Measurements from ENCODE around the gene DOCK2. TPM values are rescaled to one million over a fixed set of nuclear protein-coding genes. Genes with fewer than 3 reads are reported as not detected.

Gene DOCK2
- polyA plus RNA-seq, 2 of the 4 experiments (the other 2 are of a cell fraction), result 2.1 to 4.6 TPM

- no peaks in the 10 kb centered on the region for H3K9me3 ChIP-seq
- ChIA-PET CTCF (interaction anchor here (0.6 to 1.3 kb wide), 2 partner anchors 76 to 209 kb away, joined by 3 read pairs; partner anchors contain the start of gene INSYN2B), POLR2A (no interaction called here)
- ATAC-seq (no peak), DNase-seq (ENCODE audit: low read depth in 1 of 2, low spot score in 1 of 2) (no peak), FAIRE-seq (no peak)
- H3K27ac ChIP-seq, result no peak overlapping the region
- no peak overlapping the region for H3K4me2 ChIP-seq
- TF ChIP-seq SREBF2 (IDR thresholded peaks at IDR 0.05) (no peak), GATA3 (IDR thresholded peaks at IDR 0.05; ENCODE audit: borderline replicate concordance) (no peak), JUNB (IDR thresholded peaks at IDR 0.05) (no peak), EHMT2 (IDR thresholded peaks at IDR 0.05; ENCODE audit: low read depth) (no peak), PBX3 (IDR thresholded peaks at IDR 0.05) (no peak), ZFP36 (IDR thresholded peaks at IDR 0.05; ENCODE audit: borderline replicate concordance, partially characterized antibody) (no peak), KDM5A (IDR thresholded peaks at IDR 0.05) (no peak), RCOR1 (IDR thresholded peaks at IDR 0.05; ENCODE audit: low read depth, low read length) (no peak), RNF2 (IDR thresholded peaks at IDR 0.05; ENCODE audit: borderline replicate concordance, low read depth) (no peak)
- TF ChIP-seq, protein P1, sequence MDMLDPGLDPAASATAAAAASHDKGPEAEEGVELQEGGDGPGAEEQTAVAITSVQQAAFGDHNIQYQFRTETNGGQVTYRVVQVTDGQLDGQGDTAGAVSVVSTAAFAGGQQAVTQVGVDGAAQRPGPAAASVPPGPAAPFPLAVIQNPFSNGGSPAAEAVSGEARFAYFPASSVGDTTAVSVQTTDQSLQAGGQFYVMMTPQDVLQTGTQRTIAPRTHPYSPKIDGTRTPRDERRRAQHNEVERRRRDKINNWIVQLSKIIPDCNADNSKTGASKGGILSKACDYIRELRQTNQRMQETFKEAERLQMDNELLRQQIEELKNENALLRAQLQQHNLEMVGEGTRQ (IDR thresholded peaks at IDR 0.05), result no peak
- TF ChIP-seq, protein P2, sequence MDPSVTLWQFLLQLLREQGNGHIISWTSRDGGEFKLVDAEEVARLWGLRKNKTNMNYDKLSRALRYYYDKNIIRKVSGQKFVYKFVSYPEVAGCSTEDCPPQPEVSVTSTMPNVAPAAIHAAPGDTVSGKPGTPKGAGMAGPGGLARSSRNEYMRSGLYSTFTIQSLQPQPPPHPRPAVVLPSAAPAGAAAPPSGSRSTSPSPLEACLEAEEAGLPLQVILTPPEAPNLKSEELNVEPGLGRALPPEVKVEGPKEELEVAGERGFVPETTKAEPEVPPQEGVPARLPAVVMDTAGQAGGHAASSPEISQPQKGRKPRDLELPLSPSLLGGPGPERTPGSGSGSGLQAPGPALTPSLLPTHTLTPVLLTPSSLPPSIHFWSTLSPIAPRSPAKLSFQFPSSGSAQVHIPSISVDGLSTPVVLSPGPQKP (IDR thresholded peaks at IDR 0.05; ENCODE audit: low read depth, low read length), result no peak
- H3K4me3 ChIP-seq, result no peak overlapping the region
- WGBS (ENCODE audit: missing lambda C conversion rate), result 78% methylated on average over 5 of the region's 5 CpGs
- H3K4me1 ChIP-seq, result no peaks in the 10 kb centered on the region
Measured at GRCh38 chr5:169904508-169904907, 267.4 kb downstream of the DOCK2 start.

- ChIA-PET POLR2A (no interaction called here), CTCF (interaction anchor here (0.6 to 1.3 kb wide), 2 partner anchors 75 to 210 kb away, joined by 3 read pairs; partner anchors contain the start of gene INSYN2B)
- Histone ChIP-seq H3K27ac (no peak overlapping the region), H3K4me1 (no peaks in the 10 kb centered on the region), H3K4me2 (no peak overlapping the region), H3K4me3 (no peak overlapping the region), H3K9me3 (no peaks in the 10 kb centered on the region)
- TF ChIP-seq HOXB5 (CRISPR knock-in tag; IDR thresholded peaks at IDR 0.05) (no peak), EHF (CRISPR knock-in tag; IDR thresholded peaks at IDR 0.05) (no peak), PBX3 (IDR thresholded peaks at IDR 0.05) (no peak), TP53 (CRISPR knock-in tag; IDR thresholded peaks at IDR 0.05) (no peak), KDM5A (IDR thresholded peaks at IDR 0.05) (no peak)
- WGBS (ENCODE audit: missing lambda C conversion rate), result 100% methylated on average over 1 of the region's 1 CpG
- DNase-seq (ENCODE audit: low read depth in 1 of 2, low spot score in 1 of 2) (no peak), FAIRE-seq (no peak), ATAC-seq (no peak)
Measured at GRCh38 chr5:169905017-169905416, 267.9 kb downstream of the DOCK2 start.

DNA sequence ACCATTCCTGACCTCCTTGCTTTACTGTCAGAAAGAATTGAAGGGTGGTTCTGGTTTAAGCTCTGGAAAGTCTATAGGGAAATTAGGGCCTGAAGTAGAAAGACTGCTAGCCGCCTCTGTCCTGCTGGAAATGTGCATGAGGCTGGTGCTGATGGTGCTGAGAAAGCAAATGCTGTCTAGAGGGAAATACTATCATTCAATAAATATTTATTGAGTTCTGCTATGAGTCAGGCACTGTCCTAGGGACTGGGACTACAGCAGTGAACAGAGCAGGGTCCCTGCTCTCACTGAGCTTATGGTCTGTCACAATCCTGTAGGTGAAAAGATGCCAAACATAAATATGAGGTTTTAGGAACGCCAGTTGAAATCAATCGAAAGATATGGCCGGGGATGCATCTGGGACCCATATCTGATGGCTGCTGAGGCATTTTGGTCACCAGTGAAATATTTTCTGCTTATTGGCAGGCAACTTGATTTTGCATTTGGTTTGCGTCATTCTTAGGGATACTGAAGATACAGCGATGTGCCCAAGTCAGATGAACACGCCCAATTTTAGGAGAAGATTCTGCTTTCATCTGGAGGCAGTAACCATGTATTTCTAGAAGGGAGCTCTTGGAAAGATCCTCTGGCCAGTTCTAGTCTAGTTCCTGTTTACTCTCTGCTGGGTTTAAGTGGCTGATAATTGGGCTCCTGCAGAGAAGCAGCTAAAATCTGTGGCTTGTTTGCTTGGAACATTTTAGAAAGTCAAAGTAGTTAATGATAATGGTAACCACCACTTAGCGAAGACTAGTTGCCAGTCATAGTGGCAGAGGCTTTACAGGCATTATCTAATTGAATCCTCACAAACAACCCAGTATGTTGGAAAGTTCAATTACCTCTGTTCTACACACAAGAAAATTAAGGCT, 269.9 kb downstream of the DOCK2 start:
- ChIA-PET CTCF (interaction anchor here (2.8 kb wide), 1 partner anchor 73 kb away, joined by 9 read pairs; the partner anchor contains the start of gene INSYN2B), POLR2A (no interaction called here)
- Histone ChIP-seq H3K27ac (no peak overlapping the region), H3K9me3 (no peaks in the 10 kb centered on the region), H3K4me1 (no peaks in the 10 kb centered on the region), H3K4me3 (no peak overlapping the region), H3K4me2 (no peak overlapping the region)
- FAIRE-seq (no peak), DNase-seq (ENCODE audit: low read depth in 1 of 2, low spot score in 1 of 2) (no peak), ATAC-seq (no peak)
- 87% methylated on average over 8 of the region's 8 CpGs for WGBS (ENCODE audit: missing lambda C conversion rate)
- TF ChIP-seq KDM5A (IDR thresholded peaks at IDR 0.05) (no peak), RFX5 (IDR thresholded peaks at IDR 0.05) (no peak), BHLHE40 (IDR thresholded peaks at IDR 0.05; ENCODE audit: low read depth, low read length) (no peak), KDM1A (IDR thresholded peaks at IDR 0.05; ENCODE audit: low read depth) (no peak), EHF (CRISPR knock-in tag; IDR thresholded peaks at IDR 0.05) (no peak), HOXB13 (CRISPR knock-in tag; IDR thresholded peaks at IDR 0.05; ENCODE audit: low read depth) (no peak), PHF8 (IDR thresholded peaks at IDR 0.05; ENCODE audit: borderline replicate concordance, low read depth) (no peak)
- TF ChIP-seq, protein P1 (IDR thresholded peaks at IDR 0.05), result no peak

Data from A549 (cell line).